GM19043 (cell line): Measurements from ENCODE around the gene PI4KB.

Experiments used
- ATAC-seq: cut with Tn5 transposase; IDR thresholded peaks from one replicate; pipeline ENCODE4 v1.9.1; 2021; ENCODE audit warnings: low read depth; ENCODE audit not compliant: unreplicated experiment

PI4KB gene

DNA sequence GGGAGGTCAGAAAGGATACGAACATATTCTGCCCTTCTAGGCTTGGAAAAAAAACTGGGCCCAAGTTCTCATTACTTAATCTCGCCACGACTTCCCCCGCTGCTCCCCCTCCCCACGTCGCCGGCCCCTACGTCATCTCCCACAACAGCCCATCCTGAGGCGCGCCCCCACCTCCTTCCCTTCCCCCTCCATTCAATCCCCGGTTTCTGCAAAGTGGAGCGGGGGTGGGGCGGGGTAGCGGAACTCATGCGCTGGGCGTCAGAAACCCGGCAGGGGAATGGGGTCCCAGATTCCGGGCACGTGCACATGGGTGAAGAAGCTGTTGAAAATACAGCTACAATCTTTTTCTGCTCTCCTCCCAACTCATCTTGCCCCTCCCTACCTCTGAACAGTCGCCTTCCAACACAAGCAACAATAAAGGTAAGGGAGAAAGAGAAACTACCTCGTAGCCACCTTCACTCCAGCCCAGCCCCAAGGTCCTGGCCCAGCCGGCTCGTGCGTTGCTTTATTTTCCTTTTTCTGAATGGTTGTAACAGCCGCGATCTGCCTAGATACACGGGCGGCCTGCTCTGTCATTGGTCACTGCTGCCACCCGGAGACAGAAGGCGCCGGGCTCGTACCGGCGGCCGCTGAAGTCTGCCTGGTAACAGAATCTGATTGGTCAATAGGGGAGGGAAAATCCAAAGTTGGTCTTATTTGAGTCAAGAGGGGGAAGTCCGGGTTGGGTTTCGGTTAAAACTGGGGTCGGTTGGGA lies 19.7 kb upstream of the PI4KB start, which contains the start of gene RFX5:
Gene RFX5, minus strand, starts transcription at position 484 of the 754 bp plus-strand sequence. CDS start 932 bp downstream, outside the sequence.
- peak; percentile 94 for ATAC-seq

DNA sequence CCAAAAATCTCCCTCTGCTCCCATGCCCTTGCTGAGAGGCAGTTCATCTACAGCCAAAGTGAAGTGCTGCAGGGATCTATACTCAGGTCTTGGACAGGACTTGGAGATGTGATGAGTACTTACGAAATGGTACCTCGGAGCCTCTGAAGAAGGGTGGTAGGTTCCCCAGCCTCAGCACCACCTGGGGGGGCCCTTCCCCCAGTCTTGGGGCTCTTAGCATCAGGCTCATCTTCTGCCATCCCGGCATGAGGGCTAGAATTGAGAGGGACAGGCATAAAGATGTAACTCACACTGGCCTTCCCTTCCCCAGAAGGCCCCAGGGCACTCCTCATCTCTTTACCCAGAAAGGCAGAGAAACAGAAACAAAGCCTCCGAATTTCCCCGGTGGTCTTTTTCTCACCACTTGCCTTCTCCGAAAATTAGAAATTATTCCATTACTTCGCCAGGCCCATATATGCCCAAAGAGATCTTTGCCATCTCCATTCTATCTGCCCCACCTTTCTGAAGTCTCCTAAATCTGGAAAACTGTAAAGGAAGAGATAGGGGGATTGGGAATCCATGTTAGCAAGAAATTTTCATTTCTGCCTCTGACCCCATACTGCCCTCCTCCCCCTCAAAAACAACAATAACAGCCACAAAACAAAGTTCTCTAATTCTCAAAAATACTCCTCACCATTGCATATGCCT lies 19.0 kb upstream of the PI4KB start:
- no peak for ATAC-seq

DNA sequence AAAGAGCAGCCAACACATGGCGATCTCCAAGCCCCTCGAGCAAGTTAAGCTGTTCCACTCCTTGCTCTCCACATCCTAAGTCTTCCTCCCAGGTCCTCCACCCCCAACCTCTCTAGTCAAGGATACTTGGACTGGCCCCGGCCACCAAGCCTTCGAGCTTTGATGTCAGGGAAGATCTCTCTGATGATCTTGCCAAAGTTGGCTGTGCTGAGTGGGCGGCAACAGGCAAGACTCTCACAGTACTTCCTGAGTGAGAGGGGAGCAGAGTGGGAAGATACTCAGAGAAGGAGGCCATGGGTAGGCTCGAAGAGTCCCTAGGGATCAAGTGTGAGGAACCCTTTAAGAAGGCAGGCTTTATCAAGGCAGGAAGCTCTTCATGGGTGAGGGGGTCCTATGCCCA lies 17.1 kb upstream of the PI4KB start:
- no peak for ATAC-seq

DNA sequence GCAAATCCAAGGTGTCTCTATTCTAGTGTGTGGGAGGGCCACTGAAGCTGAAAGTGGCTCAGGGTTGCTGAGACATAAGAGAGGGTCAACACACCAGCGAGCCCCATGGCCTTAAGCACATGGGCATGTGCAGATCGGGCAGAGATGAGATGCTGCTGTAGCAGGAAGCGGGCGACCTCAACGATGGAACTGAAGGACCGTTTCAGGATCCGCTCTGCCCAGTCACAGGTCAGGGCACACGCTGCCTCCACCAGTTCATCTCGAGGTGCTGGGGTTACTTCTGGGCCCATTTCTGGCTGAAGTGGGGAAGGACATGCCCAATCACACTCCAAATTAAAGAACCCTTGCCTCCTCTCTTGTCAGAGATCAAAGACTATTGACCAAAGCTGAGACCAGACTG lies 16.4 kb upstream of the PI4KB start:
- ATAC-seq, result no peak

DNA sequence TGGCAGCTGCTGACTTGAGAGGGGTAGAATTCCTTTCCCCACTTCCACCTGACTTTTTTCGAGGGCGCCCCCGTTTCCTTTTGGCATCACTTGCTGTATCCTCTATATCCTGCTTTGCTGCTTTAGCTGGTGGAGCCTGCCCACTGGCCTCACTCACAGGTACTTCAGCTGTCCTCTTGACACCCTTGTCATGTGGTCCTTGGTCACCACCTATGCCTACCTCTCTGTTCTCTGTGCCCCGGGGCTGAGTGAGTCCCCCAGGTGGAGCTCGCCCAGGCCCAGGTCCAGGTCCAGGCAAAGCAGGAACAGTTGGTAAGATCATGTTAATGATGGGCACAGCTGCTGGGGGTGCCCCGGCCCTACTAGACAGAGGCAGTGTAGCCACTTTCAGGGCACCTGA lies 15.4 kb upstream of the PI4KB start:
- ATAC-seq, result no peak

DNA sequence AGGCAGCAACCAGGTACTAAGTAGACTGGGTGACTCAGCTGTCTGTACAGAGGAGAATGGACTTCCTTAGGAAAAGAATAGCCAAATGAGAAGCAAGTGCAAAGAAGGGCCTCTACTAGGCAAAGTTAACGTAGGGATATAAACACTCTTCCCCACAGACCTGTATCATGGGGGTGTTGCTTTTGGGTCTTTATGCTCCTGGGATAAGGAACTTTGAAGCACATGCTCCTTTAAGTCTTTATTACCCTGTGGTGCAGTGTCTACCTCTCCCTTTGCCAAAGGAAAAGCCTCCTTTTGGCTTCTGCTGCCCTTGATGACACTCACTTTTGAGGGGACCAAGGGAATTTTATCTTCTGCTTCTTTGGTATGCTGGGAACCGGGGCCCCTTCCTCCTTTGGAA lies 14.8 kb upstream of the PI4KB start:
- no peak for ATAC-seq

DNA sequence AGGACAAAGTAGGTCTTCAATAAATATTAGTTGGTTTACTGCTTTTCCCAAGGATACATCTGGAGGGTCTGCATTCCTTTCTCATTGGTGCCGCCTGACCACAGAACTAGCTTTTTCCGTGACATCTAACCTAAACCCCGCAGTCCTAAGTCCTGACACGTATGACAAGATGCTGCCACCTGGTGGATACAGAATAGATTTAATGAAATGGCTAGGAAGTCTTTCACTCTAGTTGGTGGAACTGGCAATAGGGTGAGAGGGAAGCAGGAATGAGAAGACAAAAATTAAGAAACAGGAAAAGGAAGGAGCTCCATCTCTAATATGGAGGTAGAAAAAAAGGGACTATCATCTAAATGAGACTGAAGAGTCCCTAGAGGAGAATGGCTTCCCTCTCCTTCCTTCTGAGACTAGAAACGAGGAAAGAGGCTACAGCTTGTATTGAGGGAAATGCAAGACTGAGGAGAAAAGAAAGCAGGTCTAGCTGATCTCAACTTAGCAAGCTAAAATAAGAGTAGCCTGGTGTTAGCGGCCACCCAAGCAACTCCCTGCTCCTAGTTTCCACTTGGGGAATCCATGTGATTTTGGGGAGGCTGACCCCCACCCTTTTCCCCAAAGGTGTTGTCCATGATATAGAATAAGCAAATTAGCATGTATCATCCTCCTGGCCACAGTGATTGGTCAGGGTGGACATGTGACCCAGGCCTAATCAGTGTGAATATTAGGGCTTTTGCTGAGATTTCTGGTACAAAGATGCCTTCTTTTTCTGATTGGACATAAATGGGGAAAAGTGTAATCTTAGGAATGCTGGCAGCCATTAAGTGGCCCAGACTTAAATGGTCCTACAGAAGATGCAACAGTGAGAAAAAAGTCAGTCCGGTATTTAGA lies 13.9 kb upstream of the PI4KB start:
- ATAC-seq, result no peak

DNA sequence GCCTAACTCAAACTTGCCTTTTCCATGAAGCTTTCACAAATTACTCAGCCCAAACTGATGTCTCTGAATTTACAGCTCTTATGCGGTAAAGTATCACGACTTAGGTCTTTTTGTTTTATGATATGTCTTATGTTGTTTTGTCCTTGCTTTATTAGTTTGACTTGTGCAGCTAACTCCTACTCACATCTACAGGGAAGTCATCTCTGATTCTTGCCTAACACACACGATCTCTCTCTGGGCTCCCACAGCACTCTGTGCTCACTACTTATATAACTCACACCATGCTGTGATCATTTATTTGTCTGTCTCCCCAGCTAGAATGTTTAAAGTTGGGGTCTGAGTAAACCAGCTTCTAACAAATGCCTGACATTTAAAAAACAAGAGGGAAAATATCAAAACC lies 9.3 kb upstream of the PI4KB start:
- ATAC-seq, result no peak

DNA sequence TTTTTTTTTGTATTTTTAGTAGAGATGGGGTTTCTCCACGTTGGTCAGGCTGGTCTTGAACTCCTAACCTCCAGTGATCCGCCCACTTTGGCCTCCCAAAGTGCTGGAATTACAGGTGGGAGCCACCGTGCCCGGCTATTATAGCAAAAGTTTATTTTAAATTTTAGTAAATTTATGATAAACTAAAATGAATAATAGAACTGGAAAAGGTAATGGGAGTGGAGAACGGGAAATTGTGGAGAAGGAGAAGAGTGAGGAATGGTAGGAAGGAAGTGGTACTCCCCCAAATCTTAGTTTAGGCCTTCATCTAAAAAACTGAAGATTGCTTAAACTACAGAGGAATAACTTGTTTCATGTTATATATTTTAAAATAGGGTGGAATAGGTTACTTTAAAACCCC lies 7.6 kb upstream of the PI4KB start:
- ATAC-seq, result no peak

DNA sequence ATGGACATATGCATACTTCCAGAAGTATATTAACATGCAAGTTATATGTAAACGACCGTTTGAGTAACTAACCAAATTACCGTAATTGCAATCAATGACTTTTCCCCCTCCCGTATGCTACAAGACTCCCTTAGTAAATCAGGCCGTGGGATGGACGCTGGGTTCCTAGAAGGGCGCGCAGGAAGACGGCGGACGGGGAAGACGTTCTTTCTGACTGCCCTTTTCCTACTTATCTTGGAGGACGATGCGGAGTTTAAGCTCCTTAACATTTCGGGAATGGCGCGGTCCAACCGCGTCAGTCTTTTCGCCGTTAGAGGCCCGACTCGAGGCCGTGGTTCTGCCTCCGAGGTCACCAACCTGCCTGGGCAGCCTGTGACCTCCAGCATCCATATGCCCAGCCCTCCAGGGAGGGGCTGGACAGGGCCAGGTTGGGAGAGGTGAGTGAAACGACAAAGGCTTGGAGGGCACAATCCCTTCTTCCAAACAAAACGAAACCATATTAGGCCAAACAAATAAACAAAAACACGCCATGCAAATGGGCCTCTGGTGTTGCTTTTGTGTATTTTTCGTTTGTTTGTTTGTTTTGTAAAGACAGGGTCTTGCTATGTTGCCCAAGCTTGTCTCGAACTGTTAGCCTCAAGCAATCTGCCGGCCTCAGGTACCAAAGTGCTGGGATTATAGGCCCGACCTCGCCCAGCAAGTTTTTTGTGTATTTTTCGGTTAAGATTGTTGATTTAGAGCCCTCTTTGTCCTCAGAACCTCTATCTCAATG lies 873 bp upstream of the PI4KB start:
- no peak for ATAC-seq

DNA sequence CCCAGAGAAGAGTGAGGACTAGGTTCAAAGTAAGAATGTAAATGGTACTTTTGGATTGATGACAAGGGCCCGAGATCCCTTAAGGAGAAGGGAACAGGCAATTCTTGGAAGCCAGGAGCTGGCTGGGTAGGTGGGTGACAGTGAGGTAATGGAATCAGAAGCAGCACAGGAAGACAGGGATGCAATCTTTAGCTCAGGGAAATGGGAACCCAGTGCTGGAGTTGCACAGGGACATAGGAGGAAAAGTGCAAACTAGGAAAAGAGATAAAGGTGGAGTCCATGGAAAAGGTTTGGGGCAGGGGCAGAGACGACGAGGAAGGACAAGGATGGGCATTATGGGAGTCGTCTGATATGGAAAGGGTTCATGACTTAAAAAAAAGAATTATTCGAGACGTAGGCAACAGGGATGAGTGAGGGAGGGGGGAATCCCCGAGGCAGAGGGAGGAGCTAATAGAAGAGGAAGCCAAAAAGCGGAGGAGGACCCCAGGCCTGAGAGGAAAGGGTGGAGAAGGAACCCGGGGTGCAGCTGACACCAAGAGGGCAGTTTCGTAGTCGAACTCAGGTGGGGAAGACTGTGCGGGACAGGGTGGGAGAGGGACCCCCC lies 495 bp downstream of the PI4KB start:
- ATAC-seq, result peak; percentile 40

DNA sequence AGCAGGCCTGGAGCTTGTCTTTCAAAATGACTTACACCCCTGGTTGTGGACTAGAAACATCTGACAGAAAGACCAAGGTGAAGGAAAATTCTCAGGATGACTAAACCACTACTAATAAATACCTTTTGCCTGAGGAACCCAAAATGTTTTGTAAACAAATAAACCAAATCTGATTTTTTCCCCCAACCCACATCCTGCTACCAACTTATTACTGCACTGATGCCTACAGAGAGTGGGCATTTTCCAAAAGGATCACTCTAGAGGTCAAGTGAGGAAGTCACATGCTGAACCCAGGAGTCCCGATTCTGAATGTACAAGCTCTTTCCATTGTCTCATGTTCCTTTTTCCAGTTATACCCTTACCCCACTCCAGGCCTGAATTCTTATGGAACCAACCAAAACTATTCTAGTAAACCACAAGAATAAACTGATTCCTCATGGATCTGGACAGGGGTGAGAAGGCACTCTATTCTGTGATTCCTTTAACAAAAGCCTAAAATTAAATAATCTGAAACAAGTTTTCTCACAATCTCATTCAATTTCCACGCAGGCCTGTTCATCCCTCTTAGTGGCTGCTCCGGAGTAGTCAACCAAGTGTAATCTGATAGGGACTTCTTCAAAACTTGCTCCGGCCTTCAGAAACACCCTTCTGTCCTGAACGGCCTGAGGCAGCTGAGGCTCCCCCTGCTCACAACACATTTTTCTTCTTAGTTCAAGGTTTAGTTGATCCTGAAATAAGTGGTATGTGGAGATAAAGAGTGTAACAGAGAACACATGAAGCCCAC lies 1.4 kb downstream of the PI4KB start:
- no peak for ATAC-seq

DNA sequence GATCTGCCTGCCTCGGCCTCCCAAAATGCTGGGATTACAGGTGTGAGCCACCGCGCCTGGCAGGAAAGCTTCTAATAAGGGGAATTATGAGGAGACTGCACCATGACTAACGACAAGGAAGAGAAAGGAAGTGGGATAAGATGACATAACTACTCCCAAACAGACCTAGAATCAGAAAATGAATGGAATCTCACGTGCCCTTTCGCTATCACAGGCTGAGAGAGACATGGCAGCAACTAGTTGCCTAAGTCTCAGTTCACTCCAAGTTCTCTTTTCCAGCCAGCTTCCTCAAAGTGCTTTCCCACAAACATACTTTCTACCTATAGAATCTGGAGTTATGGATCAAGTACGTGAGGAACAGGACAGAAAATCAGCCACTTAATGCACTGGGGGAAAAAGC lies 2.0 kb downstream of the PI4KB start:
- ATAC-seq, result no peak

DNA sequence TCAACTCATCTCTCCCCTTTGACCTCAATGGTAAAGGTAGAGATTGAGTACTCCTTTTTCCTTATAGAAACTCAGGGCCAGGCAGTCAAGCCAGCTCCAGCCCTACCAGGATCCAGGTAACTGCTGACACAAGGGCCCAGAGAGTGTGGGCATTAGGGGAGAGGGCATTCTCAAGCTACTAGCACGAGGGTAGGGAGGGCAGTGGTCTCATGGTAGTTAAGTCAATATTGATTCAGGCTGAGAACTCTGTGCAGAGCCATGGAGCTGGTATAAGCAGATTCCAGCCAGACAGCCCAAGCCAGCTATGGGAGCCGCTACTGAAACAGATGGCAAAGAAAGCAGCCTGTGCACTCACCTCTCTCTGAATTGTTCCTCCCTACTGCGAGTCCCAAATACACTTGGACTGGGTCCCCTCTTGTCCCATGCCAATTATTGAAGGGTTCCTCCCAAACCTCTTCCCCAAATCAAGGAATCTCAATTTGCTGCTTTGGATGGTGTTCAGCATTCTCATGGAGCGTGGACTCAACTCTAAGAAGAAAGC lies 2.8 kb downstream of the PI4KB start:
- no peak for ATAC-seq

DNA sequence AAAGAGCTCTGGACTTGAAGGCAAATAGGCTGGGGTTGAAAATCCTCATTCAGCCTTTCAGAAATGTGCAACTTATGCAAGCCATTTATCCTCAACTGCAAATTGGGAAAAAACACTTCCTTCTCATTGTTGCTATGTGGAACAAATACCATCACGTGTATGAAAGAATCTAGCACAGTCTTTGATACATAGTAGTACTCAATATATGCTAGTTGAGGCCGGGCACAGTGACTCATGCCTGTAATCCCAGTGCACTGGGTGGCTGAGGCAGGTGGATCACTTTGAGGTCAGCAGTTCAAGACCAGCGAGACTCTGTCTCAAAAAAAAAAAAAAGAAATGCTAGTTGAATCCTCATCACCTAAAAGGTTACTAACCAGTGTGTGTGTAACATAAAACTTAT lies 8.2 kb downstream of the PI4KB start:
- ATAC-seq, result no peak

DNA sequence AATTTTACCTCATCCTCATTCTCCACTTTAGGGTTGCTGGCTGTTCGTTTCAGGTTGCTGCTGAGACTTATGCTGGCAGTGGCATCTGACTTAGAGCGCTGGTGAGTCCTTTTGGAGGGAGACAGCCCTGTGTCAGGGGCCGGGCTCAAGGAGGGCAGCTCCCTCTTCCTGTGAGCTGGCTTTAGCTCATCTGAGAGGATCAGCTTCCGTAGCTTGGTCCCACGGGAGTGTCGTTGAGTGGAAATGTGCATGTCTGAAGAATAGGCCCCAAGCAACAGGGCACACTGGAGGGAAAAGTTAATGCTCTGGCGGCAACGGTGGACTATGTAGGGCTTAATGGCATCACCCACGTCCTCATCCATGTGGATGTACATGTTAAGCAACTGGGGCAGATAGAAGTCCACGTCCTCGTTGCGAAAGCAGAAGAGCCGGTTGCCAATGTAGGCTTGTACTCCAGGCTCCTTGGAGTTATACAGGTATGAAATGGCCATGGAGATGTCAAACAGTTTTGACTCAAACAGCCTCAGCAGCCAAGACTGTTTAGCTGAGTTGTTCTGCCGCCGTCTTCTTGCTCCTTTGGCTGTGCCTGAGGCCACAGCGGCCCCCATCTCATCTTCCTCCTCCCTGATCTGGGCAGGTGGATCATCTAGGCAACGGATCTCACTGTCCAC lies 11.5 kb downstream of the PI4KB start:
- ATAC-seq, result no peak

DNA sequence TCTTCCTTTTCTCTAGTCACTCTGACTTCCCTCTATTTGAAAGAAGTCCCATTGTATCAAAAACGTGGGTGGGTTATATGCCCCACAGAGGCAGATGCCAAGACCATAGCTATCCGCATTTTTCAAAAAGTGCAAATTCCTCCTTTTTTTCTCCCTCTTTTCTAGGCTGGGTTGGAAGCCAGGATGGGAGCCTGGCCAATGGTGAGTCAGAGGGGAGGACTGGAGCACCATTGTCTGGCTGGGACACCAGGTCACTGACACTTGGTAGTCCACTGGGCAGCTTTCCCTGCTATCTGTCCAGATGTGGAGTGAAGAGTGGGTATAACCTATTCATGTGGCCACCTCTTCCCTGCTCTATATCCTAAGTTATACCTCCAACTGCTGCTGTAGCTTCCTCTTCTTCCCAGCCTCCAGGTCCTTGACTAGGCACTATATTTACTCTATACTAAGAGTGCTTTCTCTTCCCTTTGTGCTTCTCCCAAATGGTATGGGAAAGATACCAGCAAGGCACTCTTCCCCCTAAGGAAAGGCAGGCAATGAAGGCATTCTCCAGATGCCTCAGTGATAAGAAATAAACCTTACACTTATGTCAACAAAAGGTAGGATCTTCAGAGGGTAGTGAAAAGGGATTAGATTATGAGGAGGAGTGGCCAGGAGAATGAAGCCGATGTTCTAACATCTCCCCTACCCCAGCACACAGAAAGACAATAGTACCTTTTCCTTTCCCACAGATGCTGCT lies 12.9 kb downstream of the PI4KB start:
- ATAC-seq, result no peak

DNA sequence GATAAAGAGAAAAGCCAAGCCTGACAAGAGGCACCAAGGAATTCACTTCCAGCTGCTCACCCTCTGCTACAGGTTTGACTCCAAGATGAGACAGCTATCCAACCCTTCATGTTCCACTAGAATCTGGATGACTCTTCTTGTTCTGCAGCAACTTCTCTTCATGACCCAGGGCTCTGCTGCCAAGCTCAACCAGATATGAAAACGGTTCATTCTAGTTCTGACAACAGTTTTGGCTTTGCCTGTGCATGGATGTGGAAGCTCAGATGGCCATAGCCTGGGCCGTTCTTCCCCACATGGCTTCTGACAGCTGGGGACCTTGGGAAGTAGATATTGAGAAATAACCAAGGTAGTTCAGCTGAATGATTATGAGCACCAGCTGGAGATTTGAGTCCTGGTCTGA lies 13.7 kb downstream of the PI4KB start:
- no peak for ATAC-seq
